Measurements from ENCODE around the gene HYAL2.
"Not testable (repeated sequence)": the region's sequence is repeated elsewhere in the genome, so short reads cannot be mapped to it uniquely, and the experiment has no call there.

HYAL2 gene

GRCh38 chr3:50278123-50278879, 44.2 kb downstream of the HYAL2 start:
- Histone ChIP-seq H3K27ac (no peak overlapping the region), H3K4me3 (no peak overlapping the region)

DNA sequence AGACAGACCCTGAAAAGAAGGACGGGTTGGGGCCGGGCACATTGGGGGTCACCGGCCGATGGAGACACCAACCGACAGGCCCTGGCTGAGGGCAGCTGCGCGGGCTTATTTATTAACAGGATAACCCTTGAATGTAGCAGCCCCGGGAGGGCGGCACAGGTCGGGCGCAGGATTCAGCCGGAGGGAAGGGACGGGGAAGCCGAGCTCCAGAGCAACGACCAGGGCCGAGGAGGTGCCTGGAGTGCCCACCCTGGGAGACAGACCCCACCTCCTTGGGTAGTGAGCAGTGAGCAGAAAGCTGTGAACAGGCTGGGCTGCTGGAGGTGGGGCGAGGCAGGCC, 45.8 kb downstream of the HYAL2 start:
- Histone ChIP-seq H3K27ac (no peak overlapping the region), H3K4me3 (no peak overlapping the region)

DNA sequence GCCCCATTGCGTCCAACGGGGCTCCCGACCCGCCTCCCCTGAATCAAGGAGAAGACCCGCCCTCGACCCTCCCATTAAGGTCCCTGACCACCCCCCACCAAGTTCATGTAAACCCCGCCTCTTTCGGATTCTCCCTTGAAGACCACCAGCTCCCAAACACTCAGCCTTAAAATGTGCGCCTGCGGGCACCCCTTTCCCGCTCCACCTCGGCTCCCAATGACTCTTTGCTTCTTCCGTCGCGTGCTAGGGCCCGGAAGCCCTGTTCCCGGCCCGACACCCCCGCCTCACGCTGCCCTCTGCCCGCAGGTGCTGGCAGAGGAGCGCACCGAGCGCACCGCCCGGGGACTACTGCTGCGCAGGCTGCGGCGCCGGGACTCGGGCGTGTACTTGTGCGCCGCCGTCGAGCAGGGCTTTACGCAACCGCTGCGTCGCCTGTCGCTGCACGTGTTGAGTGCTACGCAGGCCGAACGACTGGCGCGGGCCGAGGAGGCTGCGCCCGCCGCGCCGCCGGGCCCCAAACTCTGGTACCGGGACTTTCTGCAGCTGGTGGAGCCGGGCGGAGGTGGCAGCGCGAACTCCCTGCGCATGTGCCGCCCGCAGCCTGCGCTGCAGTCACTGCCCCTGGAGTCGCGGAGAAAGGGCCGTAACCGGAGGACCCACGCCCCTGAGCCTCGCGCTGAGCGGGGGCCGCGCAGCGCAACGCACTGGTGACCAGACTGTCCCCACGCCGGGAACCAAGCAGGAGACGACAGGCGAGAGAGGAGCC, 46.4 kb downstream of the HYAL2 start:
- H3K4me3 ChIP-seq = no peak overlapping the region

GRCh38 chr3:50275141-50275995, 47.2 kb downstream of the HYAL2 start:
- no peak overlapping the region for H3K27ac ChIP-seq

More for the DNA sequence above, 46.4 kb downstream of the HYAL2 start:
- no peak overlapping the region for H3K27ac ChIP-seq

DNA sequence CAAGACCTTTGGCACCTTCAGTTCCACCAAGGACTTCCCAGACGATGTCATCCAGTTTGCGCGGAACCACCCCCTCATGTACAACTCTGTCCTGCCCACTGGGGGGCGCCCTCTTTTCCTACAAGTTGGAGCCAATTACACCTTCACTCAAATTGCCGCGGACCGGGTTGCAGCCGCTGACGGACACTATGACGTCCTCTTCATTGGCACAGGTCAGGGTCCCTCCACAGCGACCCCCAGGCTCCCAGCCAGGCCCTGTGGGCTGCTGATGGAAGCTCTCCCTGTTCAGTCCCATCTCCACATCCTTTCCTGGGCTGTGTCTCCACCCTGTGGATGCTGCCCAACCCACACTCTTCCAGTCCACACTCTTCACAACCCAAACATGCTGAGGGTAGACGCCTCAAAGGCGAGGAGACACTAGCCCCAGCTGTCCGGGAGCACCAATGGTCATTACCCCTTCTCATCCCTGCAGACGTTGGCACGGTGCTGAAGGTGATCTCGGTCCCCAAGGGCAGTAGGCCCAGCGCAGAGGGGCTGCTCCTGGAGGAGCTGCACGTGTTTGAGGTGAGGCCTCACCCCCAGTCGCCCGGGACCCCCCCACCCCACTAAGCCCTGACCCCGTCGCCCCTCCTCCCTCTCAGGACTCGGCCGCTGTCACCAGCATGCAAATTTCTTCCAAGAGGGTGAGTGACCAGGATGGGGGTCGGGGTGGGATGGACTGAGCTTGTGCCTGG, 48.0 kb downstream of the HYAL2 start:
- Histone ChIP-seq H3K27ac (no peak overlapping the region), H3K4me3 (no peak overlapping the region)

More at GRCh38 chr3:50275141-50275995, 47.2 kb downstream of the HYAL2 start:
- H3K4me3 ChIP-seq = no peak overlapping the region

- peak overlapping the region in 2 of 21 experiments; percentile 5 to 12 for H3K27ac ChIP-seq
- H3K4me3 ChIP-seq = peak overlapping the region in 1 of 7 experiments; percentile 14
Measured at GRCh38 chr3:50273689-50274065, 48.9 kb downstream of the HYAL2 start.

DNA sequence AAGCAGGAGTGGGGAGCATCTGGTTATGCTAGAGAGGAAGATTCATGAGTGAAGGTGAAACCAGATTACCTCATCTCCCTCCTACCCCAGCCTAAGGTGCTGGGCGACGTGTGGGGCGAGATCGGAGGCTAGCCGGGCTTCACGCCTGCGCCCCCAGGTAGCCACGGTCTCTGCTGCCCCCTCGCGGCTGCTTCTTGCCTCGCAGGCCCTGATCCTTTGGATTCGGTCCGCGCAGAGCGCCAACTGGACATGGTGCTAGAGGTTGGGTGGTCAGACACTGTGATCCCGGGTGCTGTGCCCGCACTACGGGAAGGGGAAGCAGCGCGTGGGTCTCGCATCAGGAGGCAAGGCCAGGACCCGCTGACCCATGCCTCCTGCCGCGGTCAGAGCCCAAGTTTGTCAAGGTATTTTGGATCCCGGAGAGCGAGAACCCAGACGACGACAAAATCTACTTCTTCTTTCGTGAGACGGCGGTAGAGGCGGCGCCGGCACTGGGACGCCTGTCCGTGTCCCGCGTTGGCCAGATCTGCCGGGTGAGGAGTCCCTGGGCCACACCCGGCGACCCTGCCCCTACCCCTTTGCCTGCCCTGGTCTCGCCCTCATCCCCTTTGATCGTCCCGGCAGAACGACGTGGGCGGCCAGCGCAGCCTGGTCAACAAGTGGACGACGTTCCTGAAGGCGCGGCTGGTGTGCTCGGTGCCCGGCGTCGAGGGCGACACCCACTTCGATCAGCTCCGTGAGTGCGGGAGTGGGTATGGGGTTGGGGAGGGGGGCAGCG, 49.4 kb downstream of the HYAL2 start:
- Histone ChIP-seq H3K4me3 (peak overlapping the region in 4 of 7 experiments; percentile 14 to 28 (median 18)), H3K27ac (peak overlapping the region in 4 of 21 experiments; percentile 5 to 16 (median 12))

- not testable (repeated sequence) for H3K4me3 ChIP-seq, H3K27ac ChIP-seq
Measured at GRCh38 chr3:50272538-50272910, 50.0 kb downstream of the HYAL2 start.

DNA sequence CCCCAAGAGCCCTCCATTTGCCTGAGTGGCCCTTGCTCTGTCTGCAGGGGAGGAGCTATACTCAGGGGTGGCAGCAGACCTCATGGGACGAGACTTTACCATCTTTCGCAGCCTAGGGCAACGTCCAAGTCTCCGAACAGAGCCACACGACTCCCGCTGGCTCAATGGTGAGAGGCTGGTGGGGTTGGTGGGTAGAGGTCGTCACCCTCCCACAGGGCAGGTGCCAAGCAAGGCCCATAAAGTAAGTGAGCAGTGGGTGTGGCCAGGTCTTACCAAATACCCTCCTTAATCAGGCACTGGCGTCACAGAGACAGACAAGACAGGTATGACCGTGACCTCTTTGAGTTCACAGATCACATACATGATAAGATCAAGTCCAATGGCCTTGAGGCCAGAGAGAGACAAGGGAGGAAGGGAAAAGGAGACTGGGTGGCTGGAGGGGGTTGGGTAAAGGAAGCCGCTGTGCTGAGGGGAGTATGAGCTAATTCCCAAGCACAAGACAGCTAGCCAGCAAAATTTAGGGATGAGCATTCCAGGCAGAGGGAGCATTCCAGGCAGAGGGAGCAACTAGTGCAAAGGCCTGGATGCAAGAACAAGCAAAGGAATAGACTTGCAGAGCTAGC, 51.1 kb downstream of the HYAL2 start:
- Histone ChIP-seq H3K4me3 (no peak overlapping the region), H3K27ac (peak overlapping the region in 1 of 21 experiments; percentile 68)

GRCh38 chr3:50270422-50271224, 51.9 kb downstream of the HYAL2 start:
- Histone ChIP-seq H3K27ac (peak overlapping the region in 4 of 21 experiments; percentile 26 to 68 (median 50)), H3K4me3 (peak overlapping the region in 1 of 7 experiments; percentile 15)

DNA sequence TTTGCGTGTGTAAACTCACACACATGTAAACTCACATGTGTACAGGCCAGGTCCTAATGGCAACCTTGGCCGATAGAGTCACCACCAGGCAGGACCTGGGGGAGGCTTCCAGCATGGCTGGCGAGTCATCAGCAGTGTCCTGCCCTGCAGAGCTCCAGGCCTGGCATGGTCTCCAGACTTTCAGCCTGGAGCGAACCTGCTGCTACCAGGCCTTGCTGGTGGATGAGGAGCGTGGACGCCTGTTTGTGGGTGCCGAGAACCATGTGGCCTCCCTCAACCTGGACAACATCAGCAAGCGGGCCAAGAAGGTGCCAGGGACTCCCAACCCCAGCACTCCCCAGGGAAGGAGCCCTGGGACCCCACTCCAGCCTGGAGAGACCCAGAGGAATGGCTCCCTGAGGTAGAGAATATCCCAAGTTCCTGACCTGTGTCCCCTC, 52.5 kb downstream of the HYAL2 start:
- Histone ChIP-seq H3K4me3 (peak overlapping the region in 2 of 7 experiments; percentile 5 to 15), H3K27ac (peak overlapping the region in 6 of 21 experiments; percentile 26 to 68 (median 46))

GRCh38 chr3:50269460-50269859, 53.1 kb downstream of the HYAL2 start:
- H3K4me3 ChIP-seq = peak overlapping the region in 2 of 7 experiments; percentile 15 to 20
- H3K27ac ChIP-seq = peak overlapping the region in 11 of 21 experiments; percentile 26 to 80 (median 61)

DNA sequence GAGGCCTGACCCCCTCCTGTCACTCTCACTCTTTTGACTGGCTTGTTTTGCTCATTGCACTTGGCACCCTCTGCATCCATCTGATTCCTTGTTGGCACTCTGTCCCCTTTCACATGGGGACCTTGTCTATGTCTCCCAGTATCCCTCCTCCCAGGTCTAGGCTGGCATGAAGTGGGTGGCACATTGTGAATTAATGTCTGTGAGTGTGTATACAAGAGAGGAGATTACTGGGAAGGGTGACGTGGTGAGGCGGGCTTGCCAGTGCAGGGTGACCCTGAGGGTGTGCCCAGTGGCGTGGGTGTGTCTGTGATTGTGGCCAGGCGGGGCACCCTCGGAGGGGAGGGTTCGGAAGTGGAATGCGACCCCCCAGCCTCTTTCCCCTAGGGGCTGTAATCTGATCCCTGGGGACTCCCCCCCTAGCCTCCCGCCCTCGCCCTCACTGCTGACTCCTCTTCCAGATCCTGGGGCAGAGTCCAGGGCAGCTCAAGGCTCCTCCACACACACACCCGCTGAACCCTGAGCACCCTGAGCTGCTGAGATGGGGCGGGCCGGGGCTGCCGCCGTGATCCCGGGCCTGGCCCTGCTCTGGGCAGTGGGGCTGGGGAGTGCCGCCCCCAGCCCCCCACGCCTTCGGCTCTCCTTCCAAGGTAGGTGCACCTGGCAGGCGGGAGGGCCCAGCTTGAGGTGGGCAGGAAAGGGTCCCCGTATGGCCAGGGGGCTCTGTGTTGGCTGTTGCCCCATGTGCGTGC, 53.7 kb downstream of the HYAL2 start, which contains the start of gene SEMA3B:
Gene SEMA3B, plus strand, starts transcription at position 445 of the 749 bp plus-strand sequence. Its CDS starts 94 bp downstream, at position 539.
- peak within 1 kb of the TSS in 3 of 7 experiments; percentile 15 to 22 (median 20) for H3K4me3 ChIP-seq
- peak within 1 kb of the TSS in 13 of 21 experiments; percentile 44 to 87 (median 66) for H3K27ac ChIP-seq

DNA sequence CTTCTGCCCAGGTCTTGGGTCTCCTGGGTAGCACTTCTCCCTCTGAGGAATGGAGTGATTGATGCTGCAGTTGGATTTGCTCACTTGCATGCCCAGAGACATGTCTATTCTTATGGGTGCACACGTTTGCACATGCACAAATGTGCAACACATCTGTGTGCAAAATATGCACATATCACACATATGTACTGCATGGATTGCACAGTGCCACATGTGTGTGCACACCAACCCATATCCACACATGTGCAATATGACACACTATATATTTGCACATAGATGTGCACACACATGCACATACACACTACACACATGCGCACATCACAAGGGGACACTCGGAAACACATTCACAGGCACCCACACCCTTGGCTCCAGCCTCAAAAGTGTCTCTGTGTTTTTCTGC, 54.3 kb downstream of the HYAL2 start:
- Histone ChIP-seq H3K4me3 (no peak overlapping the region), H3K27ac (peak overlapping the region in 8 of 21 experiments; percentile 57 to 87 (median 74))
